H1 (cell line): ENCODE data around the gene ACP3. TPM values are rescaled to one million over a fixed set of nuclear protein-coding genes. Genes with fewer than 3 reads are reported as not detected.

ENCODE experiments used
- CTCF ChIA-PET: fragments of 300-600 bp; sonication (Branson Sonifier 250); formaldehyde crosslinking; loops from one replicate; lab custom pipeline; 2021; ENCODE audit not compliant: partially characterized antibody; lab: Charles Lee
- POLR2A ChIA-PET: fragments of 300-600 bp; sonication (Branson Sonifier 250); formaldehyde crosslinking; loops from one replicate; lab custom pipeline; 2021; ENCODE audit warnings: inconsistent platforms; ENCODE audit not compliant: partially characterized antibody; lab: Charles Lee
- DNase-seq, 2 experiments: peaks; one replicate each; pipeline versions ENCODE4 v3.0.0 to v3.0.0-alpha.2; 2010 to 2022; ENCODE audit warnings: low spot score in 2 of 2, low read depth in 1 of 2, mixed read lengths in 1 of 2
- FAIRE-seq: peaks from 2 replicates; lab custom pipeline; 2011; peaks lifted over from hg19 to GRCh38; lab: Jason Lieb, UNC
- H2AFZ ChIP-seq: 2 replicates; pipeline ENCODE4 v1.8.1; 2012; ENCODE audit warnings: low read length, inconsistent platforms
- H2AK5ac ChIP-seq: 2 replicates; pipeline ENCODE4 v1.6.1; 2013; ENCODE audit warnings: low read depth, low read length
- H2BK120ac ChIP-seq: replicated peaks from 2 replicates; pipeline ENCODE3; 2013; ENCODE audit warnings: low read depth, low read length, inconsistent platforms
- H2BK12ac ChIP-seq: 2 replicates; pipeline ENCODE4 v1.6.1; 2013; ENCODE audit warnings: low read depth, low read length
- H2BK15ac ChIP-seq: 2 replicates; pipeline ENCODE4 v1.6.1; 2013; ENCODE audit warnings: low read length
- H2BK20ac ChIP-seq: 2 replicates; pipeline ENCODE4 v1.6.1; 2013; ENCODE audit warnings: low read length
- H2BK5ac ChIP-seq: 2 replicates; pipeline ENCODE4 v1.6.1; 2013; ENCODE audit warnings: low read depth, low read length
- H3K14ac ChIP-seq: 2 replicates; pipeline ENCODE4 v1.6.1; 2013; ENCODE audit warnings: inconsistent platforms; ENCODE audit not compliant: insufficient read length
- H3K18ac ChIP-seq: 2 replicates; pipeline ENCODE4 v1.6.1; 2013; ENCODE audit warnings: low read length; ENCODE audit errors: extremely low read depth
- H3K23ac ChIP-seq: 2 replicates; pipeline ENCODE4 v1.6.1; 2013; ENCODE audit warnings: inconsistent platforms; ENCODE audit not compliant: insufficient read length
- H3K23me2 ChIP-seq: 2 replicates; pipeline ENCODE4 v1.6.1; 2013; ENCODE audit warnings: low read depth, low read length
- H3K27ac ChIP-seq: 2 replicates; pipeline ENCODE4 v1.6.1; 2011; ENCODE audit warnings: low read depth, low read length, inconsistent platforms
- H3K27me3 ChIP-seq, 4 experiments: replicated peaks in 1 of 4; 1 replicate in 1 of 4; 2 replicates in 3 of 4; pipeline versions ENCODE4 v1.6.1 to v1.8.1; 2011 to 2013; ENCODE audit warnings: low read length in 3 of 4, mild to moderate bottlenecking in 3 of 4, inconsistent platforms in 2 of 4, mixed read lengths in 2 of 4, moderate library complexity in 1 of 4; ENCODE audit not compliant: control insufficient read depth in 3 of 4, insufficient read depth in 3 of 4; ENCODE audit errors: extremely low read depth in 1 of 4
- H3K36me3 ChIP-seq, 4 experiments: 2 replicates each; pipeline versions ENCODE4 v1.6.1 to v1.8.1; 2011 to 2013; ENCODE audit warnings: mild to moderate bottlenecking in 4 of 4, low read length in 3 of 4, moderate library complexity in 2 of 4, control low read depth in 1 of 4, inconsistent platforms in 1 of 4; ENCODE audit not compliant: insufficient read depth in 4 of 4, control insufficient read depth in 2 of 4
- H3K4ac ChIP-seq: replicated peaks from 2 replicates; pipeline ENCODE3; 2013; ENCODE audit warnings: low read length, low read depth, mixed read lengths, inconsistent platforms; ENCODE audit not compliant: insufficient read length
- H3K4me1 ChIP-seq, 4 experiments: replicated peaks in 1 of 4; 1 replicate in 1 of 4; 2 replicates in 3 of 4; pipeline versions ENCODE4 v1.6.1 to v1.8.1; 2011 to 2013; ENCODE audit warnings: low read length in 3 of 4, inconsistent platforms in 2 of 4, mixed read lengths in 1 of 4; ENCODE audit not compliant: insufficient read depth in 4 of 4, control insufficient read depth in 3 of 4
- H3K4me2 ChIP-seq, 2 experiments: 2 replicates each; pipeline versions ENCODE4 v1.6.1 to v1.8.1; 2011 to 2013; ENCODE audit warnings: low read depth in 2 of 2, low read length in 2 of 2, control low read depth in 1 of 2, inconsistent platforms in 1 of 2, mild to moderate bottlenecking in 1 of 2; ENCODE audit not compliant: insufficient read depth in 1 of 2
- H3K4me3 ChIP-seq, 4 experiments: fragments of 200-600, 300-600 bp in 1 of 4; sonication (generic), shearing (Covaris generic), sonication (Bioruptor Twin) in 1 of 4; 2 replicates each; pipeline versions ENCODE4 v1.5.1 to v1.8.1; 2011 to 2016; ENCODE audit warnings: low read length in 4 of 4, low read depth in 3 of 4, control low read depth in 2 of 4, inconsistent platforms in 2 of 4, mild to moderate bottlenecking in 2 of 4, mixed read lengths in 1 of 4, moderate library complexity in 1 of 4; ENCODE audit not compliant: insufficient read depth in 2 of 4; ENCODE audit errors: extremely low read depth in 1 of 4
- H3K56ac ChIP-seq: replicated peaks from 2 replicates; pipeline ENCODE3; 2013; ENCODE audit warnings: low read depth, mild to moderate bottlenecking, mixed read lengths, low read length, inconsistent platforms; ENCODE audit not compliant: insufficient read length
- H3K79me1 ChIP-seq: 2 replicates; pipeline ENCODE4 v1.6.1; 2013; ENCODE audit warnings: low read depth, low read length, control low read depth
- H3K79me2 ChIP-seq, 2 experiments: 2 replicates each; pipeline versions ENCODE4 v1.6.1 to v1.8.1; 2012 to 2013; ENCODE audit warnings: low read length in 2 of 2, mild to moderate bottlenecking in 2 of 2, inconsistent platforms in 1 of 2; ENCODE audit not compliant: insufficient read depth in 2 of 2, control insufficient read depth in 1 of 2
- H3K9ac ChIP-seq, 4 experiments: replicated peaks in 1 of 4; 1 replicate in 1 of 4; 2 replicates in 3 of 4; pipeline versions ENCODE4 v1.6.1 to v1.8.1; 2011 to 2013; ENCODE audit warnings: low read depth in 3 of 4, low read length in 3 of 4, control low read depth in 2 of 4, mild to moderate bottlenecking in 2 of 4, moderate library complexity in 2 of 4, inconsistent platforms in 1 of 4; ENCODE audit errors: extremely low read depth in 1 of 4
- H3K9me3 ChIP-seq, 2 experiments: 2 replicates each; pipeline versions ENCODE4 v1.6.1 to v1.8.1; 2012 to 2013; ENCODE audit warnings: mild to moderate bottlenecking in 2 of 2, moderate library complexity in 2 of 2, control low read depth in 1 of 2, inconsistent platforms in 1 of 2, low read depth in 1 of 2, low read length in 1 of 2, mixed read lengths in 1 of 2; ENCODE audit not compliant: insufficient read depth in 2 of 2
- H4K20me1 ChIP-seq, 2 experiments: replicated peaks in 1 of 2; 2 replicates each; pipeline versions ENCODE3 to v1.8.1; 2011 to 2013; ENCODE audit warnings: inconsistent platforms in 2 of 2, low read length in 2 of 2, mild to moderate bottlenecking in 1 of 2; ENCODE audit not compliant: insufficient read depth in 2 of 2, control insufficient read depth in 1 of 2
- H4K5ac ChIP-seq: 2 replicates; pipeline ENCODE4 v1.6.1; 2013; ENCODE audit warnings: low read length, low read depth, mixed read lengths, inconsistent platforms; ENCODE audit not compliant: insufficient read length
- H4K8ac ChIP-seq: 2 replicates; pipeline ENCODE4 v1.8.0; 2013; ENCODE audit warnings: mild to moderate bottlenecking, moderate library complexity, low read length, inconsistent platforms; ENCODE audit not compliant: insufficient read depth; ENCODE audit errors: extremely low read depth
- H4K91ac ChIP-seq: replicated peaks from 2 replicates; pipeline ENCODE3; 2013; ENCODE audit warnings: low read length, mixed read lengths, inconsistent platforms; ENCODE audit not compliant: insufficient read length
- BACH1 ChIP-seq: IDR thresholded peaks from 2 replicates; pipeline ENCODE4 v1.6.1; 2012; ENCODE audit warnings: low read length, improper control_type of control experiment
- BRCA1 ChIP-seq: IDR thresholded peaks from 2 replicates; pipeline ENCODE4 v1.6.1; 2012; ENCODE audit warnings: low read depth, low read length, improper control_type of control experiment
- CBX8 ChIP-seq: fragments of 300-800, 300-1000 bp; sonication (generic); IDR thresholded peaks from 2 replicates; pipeline ENCODE4 v1.7.1; 2016; ENCODE audit warnings: low read depth, low read length, borderline replicate concordance
- JUN ChIP-seq: IDR thresholded peaks from 2 replicates; pipeline ENCODE4 v1.6.1; 2011; ENCODE audit warnings: low read depth, mild to moderate bottlenecking, improper control_type of control experiment, low read length
- KDM1A ChIP-seq: fragments of 200-600, 300-600 bp; sonication (generic); IDR thresholded peaks from 2 replicates; pipeline ENCODE4 v1.7.1; 2016; ENCODE audit warnings: mild to moderate bottlenecking, low read length, borderline replicate concordance
- POU5F1 ChIP-seq: IDR thresholded peaks from 2 replicates; pipeline ENCODE4 v1.6.1; 2011; ENCODE audit warnings: low read depth, mild to moderate bottlenecking, low read length, moderate library complexity
- RAD21 ChIP-seq, 2 experiments: IDR thresholded peaks in 1 of 2; conservative IDR thresholded peaks in 1 of 2; 2 replicates each; pipeline ENCODE4 v1.6.1; 2011; ENCODE audit warnings: low read depth in 2 of 2, low read length in 2 of 2, improper control_type of control experiment in 1 of 2, inconsistent platforms in 1 of 2, mild to moderate bottlenecking in 1 of 2, moderate library complexity in 1 of 2
- SIRT6 ChIP-seq: IDR thresholded peaks from one replicate; pipeline ENCODE4 v1.7.1; 2012; ENCODE audit warnings: low read length, inconsistent platforms
- SIX5 ChIP-seq: IDR thresholded peaks from 2 replicates; pipeline ENCODE4 v1.6.1; 2011; ENCODE audit warnings: mild to moderate bottlenecking, low read depth, low read length
- SP1 ChIP-seq: IDR thresholded peaks from 2 replicates; pipeline ENCODE4 v1.6.1; 2011; ENCODE audit warnings: low read depth, low read length
- WGBS, 2 experiments: shearing (Covaris generic) in 1 of 2; methylation state at CpG; one replicate each; pipeline versions ENCODE4 v1.1.6 to v1.1.7; 2013 to 2015; ENCODE audit warnings: low lambda C conversion rate in 2 of 2, mixed read lengths in 2 of 2, inconsistent platforms in 1 of 2, low coverage in 1 of 2, missing lambda C conversion rate in 1 of 2; ENCODE audit not compliant: insufficient replicate concordance in 2 of 2, insufficient coverage in 1 of 2, insufficient read length in 1 of 2; ENCODE audit errors: extremely low coverage in 1 of 2, missing lambda C conversion rate in 1 of 2; 5-methylcytosine and 5-hydroxymethylcytosine counted together
- polyA plus RNA-seq, 7 experiments: library from polyadenylated mRNA; depleted of rRNA in 3 of 7; stranded (reverse) in 5 of 7; unstranded in 2 of 7; fragments of >200 nt in 5 of 7; fragments of 200-250 nt in 2 of 7; gene quantifications; 1 replicate in 5 of 7; 2 replicates in 1 of 7; 4 replicates in 1 of 7; pipeline versions ENCODE4 v1.2.1 to v1.2.3, GENCODE V29; 2011 to 2013; ENCODE audit warnings: missing spikeins in 2 of 7, mixed read lengths in 2 of 7
- total RNA-seq: library from RNA; stranded (reverse); fragmentation: NEBNext Ultra II Directional; extraction: Animal tissue kit (Norgen Biotek cat#: 25700); gene quantifications from 2 replicates; pipeline ENCODE4 v1.2.1, GENCODE V29; 2021
- TF ChIP-seq, protein P1 (sequence below): IDR thresholded peaks from 2 replicates; pipeline ENCODE4 v1.6.1; 2012; ENCODE audit warnings: low read length, inconsistent platforms
- TF ChIP-seq, protein P2 (sequence below): IDR thresholded peaks from 2 replicates; pipeline ENCODE4 v1.6.1; 2011; ENCODE audit warnings: low read length, improper control_type of control experiment

ACP3 gene
- total and polyA plus RNA-seq, 2 of the 8 experiments (the other 6 are each of a cell fraction or from before 2014, with no cell fraction given), result 1.2 to 1.4 TPM

DNA sequence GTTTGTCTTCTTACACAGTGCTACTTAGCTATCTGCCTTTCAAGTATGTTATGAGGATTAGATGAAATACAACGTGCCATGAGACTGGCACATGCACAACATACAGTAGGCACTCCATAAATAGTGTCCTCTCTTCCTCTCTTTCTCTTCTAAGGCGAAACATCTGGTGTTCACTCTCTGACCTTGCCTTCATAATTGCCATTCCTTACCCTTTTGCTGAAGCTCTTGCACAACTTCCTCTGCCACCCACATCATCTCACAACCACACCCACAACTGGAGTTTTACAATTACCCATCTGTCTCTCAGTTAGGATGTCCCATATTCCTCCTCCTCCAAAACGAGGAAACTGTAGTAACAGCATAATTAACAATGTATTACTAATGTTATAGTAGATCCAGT lies 26.4 kb upstream of the ACP3 start:
- Histone ChIP-seq H4K91ac (no peak overlapping the region), H4K20me1 (no peaks in the 10 kb centered on the region), H3K27ac (no peak overlapping the region), H2AK5ac (no peak overlapping the region), H3K23me2 (no peaks in the 10 kb centered on the region), H3K27me3 (no peaks in the 10 kb centered on the region), H3K14ac (no peak overlapping the region), H3K9me3 (peaks cover 0 to 4% of the 10 kb centered on the region in 2 experiments; a peak in 2 of 4 replicates), H3K56ac (no peak overlapping the region), H4K8ac (no peak overlapping the region), H3K36me3 (no peaks in the 10 kb centered on the region), H3K18ac (no peak overlapping the region), H2BK5ac (no peak overlapping the region), H3K79me1 (no peaks in the 10 kb centered on the region), H2AFZ (no peak overlapping the region), H3K23ac (no peak overlapping the region), H2BK12ac (no peak overlapping the region), H3K4me2 (no peak overlapping the region), H3K4me1 (peaks cover 0 to 8% (median 0%) of the 10 kb centered on the region in 4 experiments; a peak in 2 of 7 replicates), H3K9ac (no peak overlapping the region), H3K4ac (no peak overlapping the region), H3K4me3 (no peak overlapping the region), H4K5ac (no peak overlapping the region), H2BK20ac (no peak overlapping the region), H2BK120ac (no peak overlapping the region), H2BK15ac (no peak overlapping the region), H3K79me2 (no peaks in the 10 kb centered on the region)
- FAIRE-seq (no peak), DNase-seq (no peak)
- CTCF ChIA-PET, result interaction anchor here (1.2 to 3.6 kb wide), 3 partner anchors 25 to 55 kb away, joined by 5 to 10 read pairs (median 5); no protein-coding TSS in a partner anchor
- WGBS, 2 experiments, result 93% methylated on average over 3 of the region's 3 CpGs; no CpG with 5 or more reads in 1 of the 2 experiments
- POLR2A ChIA-PET, result no interaction called here
- TF ChIP-seq BRCA1, result no peak
- TF ChIP-seq SP1, result no peak
- no peak for TF ChIP-seq JUN
- no peak for TF ChIP-seq POU5F1
- TF ChIP-seq, protein P1, sequence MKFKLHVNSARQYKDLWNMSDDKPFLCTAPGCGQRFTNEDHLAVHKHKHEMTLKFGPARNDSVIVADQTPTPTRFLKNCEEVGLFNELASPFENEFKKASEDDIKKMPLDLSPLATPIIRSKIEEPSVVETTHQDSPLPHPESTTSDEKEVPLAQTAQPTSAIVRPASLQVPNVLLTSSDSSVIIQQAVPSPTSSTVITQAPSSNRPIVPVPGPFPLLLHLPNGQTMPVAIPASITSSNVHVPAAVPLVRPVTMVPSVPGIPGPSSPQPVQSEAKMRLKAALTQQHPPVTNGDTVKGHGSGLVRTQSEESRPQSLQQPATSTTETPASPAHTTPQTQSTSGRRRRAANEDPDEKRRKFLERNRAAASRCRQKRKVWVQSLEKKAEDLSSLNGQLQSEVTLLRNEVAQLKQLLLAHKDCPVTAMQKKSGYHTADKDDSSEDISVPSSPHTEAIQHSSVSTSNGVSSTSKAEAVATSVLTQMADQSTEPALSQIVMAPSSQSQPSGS, result no peak
- no peak for TF ChIP-seq BACH1
- no peak for TF ChIP-seq RAD21 (IDR thresholded peaks at IDR 0.05 in 1 of 2, conservative IDR thresholded peaks at IDR 0.05 in 1 of 2; ENCODE audit: low read depth in 2 of 2, low read length in 2 of 2)
- TF ChIP-seq SIX5, result no peak
- TF ChIP-seq, protein P2, sequence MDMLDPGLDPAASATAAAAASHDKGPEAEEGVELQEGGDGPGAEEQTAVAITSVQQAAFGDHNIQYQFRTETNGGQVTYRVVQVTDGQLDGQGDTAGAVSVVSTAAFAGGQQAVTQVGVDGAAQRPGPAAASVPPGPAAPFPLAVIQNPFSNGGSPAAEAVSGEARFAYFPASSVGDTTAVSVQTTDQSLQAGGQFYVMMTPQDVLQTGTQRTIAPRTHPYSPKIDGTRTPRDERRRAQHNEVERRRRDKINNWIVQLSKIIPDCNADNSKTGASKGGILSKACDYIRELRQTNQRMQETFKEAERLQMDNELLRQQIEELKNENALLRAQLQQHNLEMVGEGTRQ, result no peak
- TF ChIP-seq KDM1A, result no peak
- TF ChIP-seq SIRT6, result no peak
- TF ChIP-seq CBX8, result no peak
